COLO829 (cell line): Measurements from ENCODE around the gene APLP1.
"Not testable (repeated sequence)": the region's sequence is repeated elsewhere in the genome, so short reads cannot be mapped to it uniquely, and the experiment has no call there.

Experiments
- DNase-seq: peaks from one replicate; pipeline ENCODE4 v3.0.0; 2012; ENCODE audit warnings: low spot score

APLP1 gene

DNA sequence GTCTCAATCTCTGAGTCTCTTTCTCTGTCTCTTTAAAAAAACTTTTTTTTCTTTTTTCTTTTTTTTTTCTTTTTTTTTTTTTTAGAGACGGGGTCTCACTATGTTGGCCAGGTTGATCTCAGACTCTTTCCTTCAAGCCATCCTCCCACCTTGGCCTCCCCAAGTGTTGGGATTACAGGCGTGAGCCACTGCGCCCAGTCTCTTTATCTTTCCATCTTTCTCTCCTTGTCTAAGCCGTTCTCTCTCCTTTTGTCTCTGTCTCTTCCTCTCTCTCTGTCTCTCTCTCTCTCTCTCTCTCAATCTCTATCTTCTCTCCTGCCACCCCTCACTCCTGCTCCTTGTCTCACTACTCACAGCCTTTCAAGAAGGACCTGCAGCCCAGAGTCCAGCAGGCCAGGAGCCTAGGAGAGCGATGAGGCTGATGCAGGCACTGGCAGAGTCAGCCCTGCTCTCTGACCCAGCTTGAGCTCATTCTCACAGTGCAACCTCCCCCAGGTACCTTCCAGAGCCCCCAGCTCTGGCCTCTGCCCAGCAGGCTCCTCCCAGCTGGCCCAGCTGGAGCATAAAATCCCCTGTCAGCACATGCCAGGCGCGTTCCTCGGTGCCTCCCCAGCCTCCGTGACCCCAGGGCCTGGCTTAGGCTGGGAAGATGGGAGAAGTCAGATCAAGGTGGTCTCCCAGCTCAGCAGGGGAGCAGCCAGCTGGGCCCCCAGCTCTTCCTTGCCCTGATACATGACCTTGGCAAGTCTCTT, 16.2 kb upstream of the APLP1 start, which contains the start of gene NPHS1:
Gene NPHS1, minus strand, starts transcription at position 476 of the 752 bp plus-strand sequence. CDS start 667 bp downstream, outside the sequence.
- no peak for DNase-seq

GRCh38 chr19:35853038-35853756, 15.2 kb upstream of the APLP1 start:
- DNase-seq, result no peak

DNA sequence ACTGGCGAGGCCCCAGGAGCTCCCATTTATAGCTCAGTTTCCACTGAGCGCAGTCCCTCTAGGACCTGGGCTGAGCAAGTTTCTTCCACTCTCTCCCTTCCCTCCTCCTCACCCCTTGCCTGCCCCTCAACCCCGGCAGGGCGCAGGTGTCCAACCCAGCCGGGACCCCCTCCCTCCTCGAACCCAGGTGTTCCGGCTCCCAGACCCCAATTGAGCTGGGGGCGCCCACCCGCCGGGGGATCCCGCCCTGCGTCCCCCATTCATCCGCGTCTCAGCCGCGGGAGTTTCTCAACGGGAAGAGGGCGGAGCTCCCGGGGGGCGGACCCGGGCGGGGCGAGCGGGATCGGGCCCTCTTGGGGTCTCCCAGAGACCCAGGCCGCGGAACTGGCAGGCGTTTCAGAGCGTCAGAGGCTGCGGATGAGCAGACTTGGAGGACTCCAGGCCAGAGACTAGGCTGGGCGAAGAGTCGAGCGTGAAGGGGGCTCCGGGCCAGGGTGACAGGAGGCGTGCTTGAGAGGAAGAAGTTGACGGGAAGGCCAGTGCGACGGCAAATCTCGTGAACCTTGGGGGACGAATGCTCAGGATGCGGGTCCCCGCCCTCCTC, 11.7 kb upstream of the APLP1 start, which contains the start of gene KIRREL2:
Gene KIRREL2, plus strand, starts transcription at position 366 of the 604 bp plus-strand sequence. Its CDS starts 209 bp downstream, at position 575.
- DNase-seq, result no peak

GRCh38 chr19:35858311-35858710, 10.1 kb upstream of the APLP1 start:
- DNase-seq, result no peak

DNA sequence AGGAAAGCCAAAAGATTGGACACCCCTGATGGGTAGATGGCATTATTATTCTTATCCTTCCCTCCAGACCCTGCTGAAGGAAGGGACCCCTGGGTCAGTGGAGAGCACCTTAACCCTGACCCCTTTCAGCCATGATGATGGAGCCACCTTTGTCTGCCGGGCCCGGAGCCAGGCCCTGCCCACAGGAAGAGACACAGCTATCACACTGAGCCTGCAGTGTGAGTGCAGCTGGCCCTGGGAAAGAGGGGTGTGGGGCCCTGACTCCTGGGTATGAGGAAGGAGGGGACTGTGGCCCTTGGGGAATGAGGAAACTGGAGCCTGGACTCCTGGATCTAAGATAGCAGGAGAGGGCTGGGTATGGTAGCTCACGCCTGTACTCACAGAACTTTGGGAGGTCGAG, 9.0 kb upstream of the APLP1 start:
- no peak for DNase-seq

DNA sequence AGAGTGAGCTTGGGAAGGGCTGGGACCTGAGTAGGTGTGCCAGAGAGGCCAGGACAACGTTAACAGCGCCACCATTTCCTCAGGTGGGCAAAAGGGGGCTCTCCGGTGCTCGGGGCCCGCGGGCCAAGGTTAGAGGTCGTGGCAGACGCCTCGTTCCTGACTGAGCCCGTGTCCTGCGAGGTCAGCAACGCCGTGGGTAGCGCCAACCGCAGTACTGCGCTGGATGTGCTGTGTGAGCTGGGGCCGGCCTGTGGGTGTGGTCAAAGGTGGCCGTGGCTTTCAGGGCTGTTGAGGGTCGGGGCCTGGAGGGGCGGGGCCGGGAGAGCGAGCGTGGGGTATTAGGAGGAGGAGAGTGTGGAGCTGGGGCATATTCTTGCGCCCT, 7.9 kb upstream of the APLP1 start:
- no peak for DNase-seq

DNA sequence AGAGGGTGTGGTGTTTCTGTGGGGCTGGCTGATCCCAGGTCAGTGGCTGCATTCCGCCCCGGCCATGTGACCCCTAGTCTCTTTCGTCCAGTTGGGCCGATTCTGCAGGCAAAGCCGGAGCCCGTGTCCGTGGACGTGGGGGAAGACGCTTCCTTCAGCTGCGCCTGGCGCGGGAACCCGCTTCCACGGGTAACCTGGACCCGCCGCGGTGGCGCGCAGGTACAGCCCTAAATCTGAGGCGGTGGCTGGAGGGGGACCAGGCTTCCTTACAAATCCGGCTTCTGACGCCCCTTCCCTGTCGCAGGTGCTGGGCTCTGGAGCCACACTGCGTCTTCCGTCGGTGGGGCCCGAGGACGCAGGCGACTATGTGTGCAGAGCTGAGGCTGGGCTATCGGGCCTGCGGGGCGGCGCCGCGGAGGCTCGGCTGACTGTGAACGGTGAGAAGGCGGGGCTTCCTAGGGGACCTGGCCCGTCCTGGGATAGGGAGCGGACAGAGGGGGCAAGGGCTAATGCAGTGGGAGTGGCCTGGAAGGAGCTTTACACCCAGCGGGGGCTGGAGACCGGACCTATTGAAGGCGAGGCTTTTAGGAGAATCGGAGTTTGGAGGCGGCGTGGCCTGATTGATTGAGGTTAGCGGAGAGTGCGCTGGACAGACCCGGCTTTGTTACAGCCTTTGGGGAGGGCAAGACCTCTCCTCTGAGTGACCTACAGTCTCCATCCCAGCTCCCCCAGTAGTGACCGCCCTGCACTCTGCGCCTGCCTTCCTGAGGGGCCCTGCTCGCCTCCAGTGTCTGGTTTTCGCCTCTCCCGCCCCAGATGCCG, 7.3 kb upstream of the APLP1 start:
- DNase-seq, result peak; percentile 85

GRCh38 chr19:35861640-35862160, 6.7 kb upstream of the APLP1 start:
- no peak for DNase-seq

- no peak for DNase-seq
Observed at GRCh38 chr19:35862528-35862927, 5.8 kb upstream of the APLP1 start.

GRCh38 chr19:35863018-35863417, 5.4 kb upstream of the APLP1 start:
- DNase-seq, result no peak

GRCh38 chr19:35868823-35869326, 501 bp downstream of the APLP1 start:
- no peak for DNase-seq

GRCh38 chr19:35869327-35870123, 1.2 kb downstream of the APLP1 start:
- DNase-seq, result peak; percentile 79

DNA sequence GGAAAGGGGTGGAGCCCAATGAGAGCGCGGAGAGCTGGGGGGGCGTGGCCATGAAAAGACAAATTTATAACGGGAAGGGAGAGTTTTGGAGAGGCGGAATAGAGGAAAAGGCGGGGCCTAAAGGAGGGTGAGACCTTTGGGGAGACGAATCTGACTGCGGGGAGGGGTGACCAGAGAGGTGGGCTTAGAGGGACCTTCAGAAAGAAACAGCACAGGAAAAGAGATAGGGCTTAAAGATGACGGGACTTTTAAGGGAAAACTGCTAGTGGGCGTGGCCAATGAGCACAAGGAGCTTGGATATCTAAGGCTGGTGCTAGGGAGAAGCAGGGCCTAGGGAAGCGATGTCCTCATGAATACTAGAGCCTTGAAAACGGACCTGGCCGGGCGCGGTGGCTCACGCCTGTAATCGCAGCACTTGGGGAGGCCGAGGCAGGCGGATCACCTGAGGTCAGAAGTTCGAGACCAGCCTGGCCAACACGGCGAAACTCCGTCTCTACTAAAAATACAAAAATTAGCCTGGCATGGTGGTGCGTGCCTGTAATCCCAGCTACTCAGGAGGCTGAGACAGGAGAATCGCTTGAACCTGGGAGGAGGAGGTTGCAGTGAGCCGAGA, 1.9 kb downstream of the APLP1 start:
- not testable (repeated sequence) for DNase-seq

DNA sequence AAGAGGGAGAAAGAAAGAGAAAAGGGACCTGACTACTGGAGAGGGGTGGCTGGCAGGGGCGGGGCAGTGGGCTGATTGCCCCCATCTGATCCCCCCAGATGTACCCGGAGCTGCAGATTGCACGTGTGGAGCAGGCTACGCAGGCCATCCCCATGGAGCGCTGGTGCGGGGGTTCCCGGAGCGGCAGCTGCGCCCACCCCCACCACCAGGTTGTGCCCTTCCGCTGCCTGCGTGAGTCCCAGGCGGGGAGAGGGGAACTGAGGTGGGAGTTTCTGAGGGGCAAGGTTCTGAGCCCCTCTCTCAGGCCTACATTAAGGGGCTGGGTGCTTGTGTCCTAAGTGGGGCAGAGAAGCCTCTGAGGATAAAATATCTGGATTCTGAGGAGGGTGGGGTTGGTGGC, 2.4 kb downstream of the APLP1 start:
- DNase-seq, result no peak

DNA sequence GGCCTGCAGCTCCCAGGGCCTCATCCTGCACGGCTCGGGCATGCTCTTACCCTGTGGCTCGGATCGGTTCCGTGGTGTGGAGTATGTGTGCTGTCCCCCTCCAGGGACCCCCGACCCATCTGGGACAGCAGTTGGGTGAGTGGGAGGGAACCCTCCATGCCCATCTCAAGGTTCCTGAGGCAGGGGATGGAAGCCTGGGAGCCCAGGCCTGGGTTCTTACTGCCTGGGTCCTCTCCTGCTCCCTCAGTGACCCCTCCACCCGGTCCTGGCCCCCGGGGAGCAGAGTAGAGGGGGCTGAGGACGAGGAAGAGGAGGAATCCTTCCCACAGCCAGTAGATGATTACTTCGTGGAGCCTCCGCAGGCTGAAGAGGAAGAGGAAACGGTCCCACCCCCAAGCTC, 3.2 kb downstream of the APLP1 start:
- no peak for DNase-seq

- DNase-seq, result no peak
Observed at GRCh38 chr19:35872180-35872579, 3.8 kb downstream of the APLP1 start.

DNA sequence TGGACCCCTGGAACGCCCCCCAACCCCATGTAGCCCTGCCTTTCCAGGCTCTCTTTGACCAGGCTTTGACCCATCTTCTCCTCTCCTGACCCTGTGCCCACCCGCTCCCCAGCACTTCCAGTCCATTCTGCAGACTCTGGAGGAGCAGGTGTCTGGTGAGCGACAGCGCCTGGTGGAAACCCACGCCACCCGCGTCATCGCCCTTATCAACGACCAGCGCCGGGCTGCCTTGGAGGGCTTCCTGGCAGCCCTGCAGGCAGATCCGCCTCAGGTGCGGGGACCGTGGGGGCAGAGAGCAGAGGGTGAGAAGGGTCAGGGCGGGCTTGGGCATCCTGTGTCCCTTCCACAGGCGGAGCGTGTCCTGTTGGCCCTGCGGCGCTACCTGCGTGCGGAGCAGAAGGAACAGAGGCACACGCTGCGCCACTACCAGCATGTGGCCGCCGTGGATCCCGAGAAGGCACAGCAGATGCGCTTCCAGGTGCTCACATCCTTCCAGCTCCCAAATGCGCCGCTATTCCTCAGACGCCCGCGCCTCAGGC, 6.1 kb downstream of the APLP1 start:
- no peak for DNase-seq

DNA sequence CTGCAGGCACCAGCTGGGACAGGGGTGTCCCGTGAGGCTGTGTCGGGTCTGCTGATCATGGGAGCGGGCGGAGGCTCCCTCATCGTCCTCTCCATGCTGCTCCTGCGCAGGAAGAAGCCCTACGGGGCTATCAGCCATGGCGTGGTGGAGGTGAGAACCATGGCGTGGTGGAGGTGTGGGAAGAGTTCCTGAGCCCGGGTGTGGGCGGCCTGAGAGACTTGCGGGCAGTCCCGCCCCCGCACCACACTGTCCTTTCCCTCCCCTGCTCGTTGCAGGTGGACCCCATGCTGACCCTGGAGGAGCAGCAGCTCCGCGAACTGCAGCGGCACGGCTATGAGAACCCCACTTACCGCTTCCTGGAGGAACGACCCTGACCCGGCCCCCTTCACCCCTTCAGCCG, 10.7 kb downstream of the APLP1 start:
- no peak for DNase-seq

DNA sequence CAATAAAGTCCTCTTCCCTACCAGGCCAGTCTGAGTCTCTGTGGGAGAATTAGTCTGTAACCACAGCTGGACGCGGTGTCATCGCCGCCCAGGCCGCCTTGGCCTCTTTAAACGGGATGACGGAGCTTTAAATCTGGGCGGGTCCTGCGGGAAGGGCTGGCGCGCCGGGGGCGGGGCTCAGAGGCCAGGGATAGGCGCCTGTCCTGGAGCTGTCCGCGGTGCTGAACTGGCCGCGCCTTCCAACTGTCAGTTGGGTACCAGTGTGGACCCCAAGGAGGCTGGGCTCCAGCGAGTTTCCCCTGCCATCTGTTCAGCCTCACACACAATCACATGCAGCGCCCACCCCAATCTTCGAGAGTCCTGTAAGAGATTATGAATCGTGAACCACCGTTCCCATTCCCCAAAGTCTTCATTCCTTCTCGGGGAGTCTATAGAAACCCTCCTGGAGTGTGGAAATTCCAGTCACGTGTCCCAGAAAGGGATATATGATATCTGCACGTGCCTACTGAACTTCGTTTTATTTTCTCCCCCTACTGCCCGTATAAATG, 11.5 kb downstream of the APLP1 start:
- DNase-seq, result peak; percentile 84
